Erythroblast (primary cell): ENCODE measurements around the gene ANKRD53.
A peak's percentile ranks its signal among the peaks of the same experiment; 100 is the strongest.

Experiments
- DNase-seq, 2 experiments: peaks; one replicate each; lab custom pipeline; 2025; lab: John Stamatoyannopoulos, UW
- GATA1 ChIP-seq: IDR thresholded peaks from 2 replicates; pipeline ENCODE4 v1.6.1; 2011; ENCODE audit warnings: low read depth, mild to moderate bottlenecking, control low read depth, low read length, moderate library complexity
- POLR2A ChIP-seq: IDR thresholded peaks from 2 replicates; pipeline ENCODE4 v1.6.1; 2011; ENCODE audit warnings: mild to moderate bottlenecking, low read length

ANKRD53 gene

GRCh38 chr2:70964596-70965386, 13.6 kb upstream of the ANKRD53 start:
- peak; percentile 88 to 93 for DNase-seq
- TF ChIP-seq GATA1 (no peak), POLR2A (no peak)

- DNase-seq, result no peak
- TF ChIP-seq GATA1, result no peak
Observed at GRCh38 chr2:70965506-70965905, 12.9 kb upstream of the ANKRD53 start.

DNA sequence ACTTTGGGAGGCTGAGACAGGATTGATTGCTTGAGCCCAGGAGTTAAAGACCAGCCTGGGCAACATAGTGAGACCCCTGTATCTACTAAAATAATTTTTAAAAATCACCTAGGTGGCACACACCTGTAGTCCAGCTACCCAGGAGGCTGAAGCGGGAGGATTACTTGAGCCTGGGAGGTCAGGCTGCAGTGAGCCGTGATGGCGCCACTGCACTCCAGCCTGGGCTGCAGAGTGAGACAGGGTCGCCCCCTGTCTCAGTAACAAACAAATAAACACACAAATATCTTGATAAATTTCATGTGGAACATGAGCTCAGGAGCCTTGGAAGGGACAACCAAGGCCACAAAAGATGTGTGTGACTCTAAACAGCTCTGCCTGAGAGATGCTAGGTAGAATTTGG, 11.7 kb upstream of the ANKRD53 start:
- no peak for TF ChIP-seq GATA1
- TF ChIP-seq POLR2A, result no peak
- no peak for DNase-seq

- no peak for TF ChIP-seq POLR2A
- TF ChIP-seq GATA1, result no peak
- no peak for DNase-seq
Observed at GRCh38 chr2:70967189-70967588, 11.2 kb upstream of the ANKRD53 start.

DNA sequence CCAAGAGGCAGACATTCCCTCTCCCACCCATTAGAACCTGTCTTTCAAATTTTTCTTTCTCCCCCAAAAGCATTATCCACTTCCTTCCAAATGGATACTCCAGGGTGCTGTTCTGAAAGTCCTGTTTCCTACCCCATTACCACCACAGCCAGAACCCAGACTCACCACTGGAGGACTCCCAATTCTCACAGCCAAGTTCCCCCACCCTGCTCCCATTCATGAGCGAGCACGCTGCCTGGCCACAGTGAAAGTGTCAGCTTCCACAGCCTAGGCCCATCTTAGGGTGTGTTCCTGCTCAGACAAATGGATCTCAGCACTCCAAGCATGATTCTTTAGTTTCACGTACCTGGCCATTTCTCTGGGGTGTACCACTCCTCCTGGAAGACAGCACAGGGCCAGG, 3.8 kb upstream of the ANKRD53 start:
- no peak for DNase-seq

GRCh38 chr2:70975237-70975636, 3.2 kb upstream of the ANKRD53 start:
- no peak for TF ChIP-seq GATA1
- no peak for TF ChIP-seq POLR2A
- DNase-seq, result peak; percentile 48 to 64

More for the DNA sequence above, 3.8 kb upstream of the ANKRD53 start:
- TF ChIP-seq POLR2A (no peak), GATA1 (no peak)

DNA sequence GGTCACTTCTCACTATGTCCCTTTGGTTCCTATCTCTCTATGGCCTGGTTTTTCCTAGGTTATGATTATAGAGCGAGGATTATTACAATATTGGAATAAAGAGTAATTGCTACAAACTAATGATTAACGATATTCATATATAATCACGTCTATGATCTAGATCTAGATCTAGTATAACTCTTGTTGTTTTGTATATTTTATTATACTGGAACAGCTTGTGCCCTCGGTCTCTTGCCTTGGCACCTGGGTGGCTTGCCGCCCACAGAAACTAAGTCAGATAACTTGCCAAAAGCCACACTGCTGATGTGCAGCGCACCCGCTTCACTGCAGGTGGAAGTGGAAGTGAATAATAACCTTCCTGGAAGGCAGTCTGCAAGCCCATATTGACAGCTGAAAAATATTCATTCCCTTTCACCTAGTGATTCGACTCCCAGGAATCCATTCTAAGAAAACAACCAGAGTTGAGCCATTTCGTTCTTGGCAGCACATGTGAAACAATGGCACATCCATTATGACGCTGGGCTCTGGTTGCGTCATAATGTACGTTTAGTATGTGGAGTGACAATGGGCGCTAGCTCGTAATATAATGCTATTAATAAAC, 725 bp upstream of the ANKRD53 start:
- peak; percentile 55 to 65 for DNase-seq
- no peak for TF ChIP-seq GATA1
- no peak for TF ChIP-seq POLR2A

DNA sequence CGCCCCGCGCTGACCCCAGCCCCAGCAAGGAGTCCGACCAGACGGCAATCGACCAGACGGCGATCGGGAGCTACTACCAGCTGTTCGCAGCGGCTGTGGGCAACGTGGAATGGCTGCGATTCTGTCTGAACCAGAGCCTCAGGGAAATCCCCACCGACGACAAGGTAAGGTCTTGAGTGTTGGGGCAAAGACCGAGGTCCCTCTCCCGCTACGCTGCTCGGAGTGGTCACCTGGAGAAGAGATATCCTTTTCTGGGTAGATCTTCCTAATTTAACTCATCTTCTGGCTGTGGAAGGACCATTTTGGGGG, 704 bp downstream of the ANKRD53 start:
- TF ChIP-seq GATA1 (no peak), POLR2A (no peak)

GRCh38 chr2:70979626-70980025, 1.2 kb downstream of the ANKRD53 start:
- TF ChIP-seq GATA1 (no peak), POLR2A (no peak)
- no peak for DNase-seq

More for the DNA sequence above, 704 bp downstream of the ANKRD53 start:
- no peak for DNase-seq

DNA sequence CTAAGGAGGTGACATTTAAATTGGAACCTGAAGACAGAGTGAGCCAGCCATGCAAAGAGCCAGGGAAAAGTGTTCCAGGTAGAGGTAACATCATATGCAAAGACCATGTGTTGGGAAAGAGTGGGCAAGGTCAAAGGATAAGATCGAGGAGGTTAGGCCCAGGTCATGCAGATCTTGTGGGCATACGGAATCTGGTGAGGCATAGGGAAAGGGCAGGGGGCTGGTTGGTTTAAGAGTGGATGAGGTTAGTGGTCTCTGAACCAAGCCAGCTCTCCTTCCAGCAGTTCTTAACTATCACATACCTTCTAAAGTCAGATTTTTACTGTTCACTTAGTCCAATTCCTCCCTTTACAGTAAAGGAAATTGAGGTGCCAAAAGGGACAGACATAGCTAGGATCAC, 3.0 kb downstream of the ANKRD53 start:
- no peak for TF ChIP-seq GATA1
- TF ChIP-seq POLR2A, result no peak
- DNase-seq, result no peak

DNA sequence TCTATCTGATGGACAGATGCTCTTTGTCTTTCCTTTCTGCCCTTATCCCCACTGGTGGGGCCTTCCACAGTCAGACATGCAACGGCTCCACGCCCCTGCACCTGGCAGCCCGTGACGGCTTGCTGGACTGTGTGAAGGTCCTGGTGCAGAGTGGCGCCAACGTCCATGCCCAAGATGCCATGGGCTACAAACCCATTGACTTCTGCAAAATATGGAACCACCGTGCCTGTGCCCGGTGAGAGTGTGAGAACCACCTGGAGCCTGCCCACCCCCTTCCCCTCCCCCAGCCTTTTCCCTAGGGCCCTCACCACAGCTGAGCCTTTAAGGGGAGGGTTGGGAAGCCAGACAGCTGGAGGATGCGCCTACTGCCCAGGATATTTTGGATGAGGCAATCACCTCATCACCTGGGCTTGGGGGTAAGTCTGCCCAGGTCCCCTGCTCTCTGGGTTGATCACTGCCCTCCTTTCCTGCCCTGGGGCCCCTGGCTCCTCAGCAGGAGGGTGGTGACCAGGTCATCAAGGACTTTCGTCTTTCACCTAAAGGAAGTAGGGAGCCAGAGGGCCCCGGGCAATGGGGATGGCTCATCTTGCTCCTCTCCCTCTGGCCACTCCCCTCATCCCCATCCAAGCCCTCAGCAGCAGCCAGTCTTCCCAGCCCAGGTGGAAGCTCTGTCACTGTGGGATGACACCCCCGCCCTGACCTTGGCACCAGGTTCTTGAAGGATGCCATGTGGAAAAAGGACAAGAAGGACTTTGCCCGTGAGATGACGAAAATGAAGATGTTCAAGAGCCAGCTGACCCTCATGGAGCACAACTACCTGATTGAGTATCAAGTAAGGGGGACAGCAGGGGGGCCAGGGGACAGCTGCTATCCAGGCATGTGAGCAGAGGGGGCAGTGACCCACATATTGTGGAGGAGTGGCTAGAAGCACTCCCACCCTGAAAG, 3.7 kb downstream of the ANKRD53 start:
- TF ChIP-seq GATA1, result no peak
- no peak for TF ChIP-seq POLR2A
- no peak for DNase-seq

DNA sequence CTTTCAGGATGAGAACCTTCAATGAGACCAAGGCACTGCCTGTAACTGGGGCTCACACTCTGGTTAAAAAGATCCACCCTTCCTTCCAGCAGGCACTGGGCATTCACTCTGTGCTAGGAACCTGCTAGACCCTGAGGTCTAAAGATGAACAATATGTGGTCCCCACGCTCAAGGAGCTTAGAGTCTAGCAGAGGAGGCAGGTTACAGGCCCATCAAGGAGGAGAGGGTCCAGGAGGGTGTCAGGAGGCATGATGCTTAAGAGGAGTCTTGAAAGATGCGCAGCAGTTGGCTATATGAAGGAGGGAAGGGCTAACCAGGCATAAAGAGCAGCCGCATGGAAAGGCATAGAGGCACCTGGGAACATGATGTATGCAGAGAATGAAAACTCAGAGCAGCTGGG, 4.5 kb downstream of the ANKRD53 start:
- TF ChIP-seq GATA1 (no peak), POLR2A (no peak)
- DNase-seq, result no peak

DNA sequence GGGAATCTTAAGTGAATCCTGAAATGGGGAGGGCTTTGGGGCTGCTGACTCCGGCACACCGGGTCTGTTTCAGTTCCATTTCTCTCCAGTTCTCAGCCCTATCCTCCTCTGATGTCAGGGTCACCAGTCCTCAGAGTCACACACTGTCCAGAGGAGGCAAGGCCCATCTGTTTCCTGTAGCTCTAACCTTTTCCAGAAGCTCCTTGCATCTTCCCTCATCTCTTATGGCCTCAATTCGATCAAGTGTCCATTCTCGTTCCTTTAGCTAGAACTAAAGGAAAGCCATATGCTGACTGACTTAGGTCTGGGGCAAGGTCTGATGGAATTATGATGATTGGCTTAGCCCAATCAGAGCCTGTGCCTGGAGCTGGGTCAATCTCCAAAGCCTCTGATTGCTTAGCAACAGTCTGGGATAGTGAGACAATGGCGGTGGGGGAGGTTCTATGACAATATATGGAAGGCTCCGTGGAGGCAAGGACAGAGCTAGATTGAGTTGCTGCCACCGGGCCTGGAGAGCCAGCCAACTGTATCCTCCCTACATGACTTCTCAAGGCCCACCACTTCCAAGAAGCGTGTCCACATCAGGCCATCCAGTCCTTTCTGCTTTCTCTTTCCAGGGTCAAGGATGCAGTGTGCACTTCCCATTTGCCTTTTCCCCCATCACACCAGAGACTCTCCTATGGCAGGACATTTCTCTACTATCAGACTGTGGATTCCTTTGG, 5.2 kb downstream of the ANKRD53 start:
- no peak for DNase-seq
- TF ChIP-seq GATA1, result no peak
- no peak for TF ChIP-seq POLR2A
